Right atrium auricular region (tissue), 2 donors: Measurements from ENCODE around the gene SMYD3. TPM values are rescaled to one million over a fixed set of nuclear protein-coding genes. Genes with fewer than 3 reads are reported as not detected.
"Not testable (repeated sequence)": the region's sequence is repeated elsewhere in the genome, so short reads cannot be mapped to it uniquely, and the experiment has no call there.

Experiments used
- DNase-seq: peaks from one replicate; pipeline ENCODE4 v3.0.0-alpha.2; 2019; ENCODE audit warnings: low spot score
- H3K27ac ChIP-seq, 2 donors: fragments of 200-600 bp; sonication (generic); 1 replicate in 1 of 2; 2 replicates in 1 of 2; pipeline ENCODE4 v1.5.1; 2016 to 2019
- H3K27me3 ChIP-seq, 2 donors: fragments of 200-600 bp; sonication (generic); one replicate each; pipeline versions ENCODE4 v1.5.1 to v1.6.0; 2017 to 2019
- H3K36me3 ChIP-seq: fragments of 200-600 bp; sonication (generic); one replicate; pipeline ENCODE4 v1.5.1; 2016
- H3K4me1 ChIP-seq, 2 donors: fragments of 200-600 bp; sonication (generic); one replicate each; pipeline versions ENCODE4 v1.5.1 to v1.6.0; 2017 to 2019
- H3K4me3 ChIP-seq, 2 donors: fragments of 200-600 bp; sonication (generic); 1 replicate in 1 of 2; 2 replicates in 1 of 2; pipeline ENCODE4 v1.5.1; 2017 to 2019; ENCODE audit warnings: mild to moderate bottlenecking in 1 of 2, moderate library complexity in 1 of 2
- H3K9me3 ChIP-seq, 2 donors: fragments of 200-600 bp; sonication (generic); one replicate each; pipeline ENCODE4 v1.5.1; 2019
- total RNA-seq, 2 donors: library from RNA; depleted of rRNA; stranded (reverse); fragments of >200 nt; gene quantifications; one replicate each; pipeline ENCODE4 v1.1.0, GENCODE V29; 2016
- TF ChIP-seq, protein P1 (sequence below), 2 donors: fragments of 200-600 bp; sonication (generic); IDR thresholded peaks; one replicate each; pipeline ENCODE4 v1.5.1; 2019; ENCODE audit warnings: antibody characterized with exemption in 2 of 2

SMYD3 gene
- total RNA-seq, 2 donors from 2014 or later = 7.9 to 8.5 TPM

DNA sequence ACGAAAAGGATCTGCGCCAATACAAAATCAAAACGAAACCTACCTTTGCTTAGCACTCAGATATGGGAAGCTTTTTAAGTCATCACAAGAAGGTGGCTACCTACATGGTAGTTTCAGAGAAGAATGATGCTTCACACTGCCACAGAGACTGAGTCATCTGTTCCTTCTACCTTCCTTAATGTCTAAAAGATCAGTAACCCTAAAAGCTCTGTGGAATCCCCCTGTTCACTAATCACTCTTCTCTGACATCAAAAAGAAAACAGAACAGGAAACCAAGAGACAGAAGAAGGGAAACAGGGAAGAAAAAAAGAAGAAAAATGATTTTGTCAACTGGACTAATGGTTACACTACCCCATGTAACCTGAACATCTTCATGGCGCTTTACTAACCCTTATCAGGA, 177.2 kb downstream of the SMYD3 start:
- Histone ChIP-seq H3K27ac (no peak overlapping the region), H3K36me3 (no peaks in the 10 kb centered on the region), H3K4me3 (no peak overlapping the region), H3K27me3 (no peaks in the 10 kb centered on the region), H3K4me1 (no peaks in the 10 kb centered on the region), H3K9me3 (peaks cover 0 to 4% of the 10 kb centered on the region in 2 donors)
- no peak for DNase-seq
- TF ChIP-seq, protein P1, sequence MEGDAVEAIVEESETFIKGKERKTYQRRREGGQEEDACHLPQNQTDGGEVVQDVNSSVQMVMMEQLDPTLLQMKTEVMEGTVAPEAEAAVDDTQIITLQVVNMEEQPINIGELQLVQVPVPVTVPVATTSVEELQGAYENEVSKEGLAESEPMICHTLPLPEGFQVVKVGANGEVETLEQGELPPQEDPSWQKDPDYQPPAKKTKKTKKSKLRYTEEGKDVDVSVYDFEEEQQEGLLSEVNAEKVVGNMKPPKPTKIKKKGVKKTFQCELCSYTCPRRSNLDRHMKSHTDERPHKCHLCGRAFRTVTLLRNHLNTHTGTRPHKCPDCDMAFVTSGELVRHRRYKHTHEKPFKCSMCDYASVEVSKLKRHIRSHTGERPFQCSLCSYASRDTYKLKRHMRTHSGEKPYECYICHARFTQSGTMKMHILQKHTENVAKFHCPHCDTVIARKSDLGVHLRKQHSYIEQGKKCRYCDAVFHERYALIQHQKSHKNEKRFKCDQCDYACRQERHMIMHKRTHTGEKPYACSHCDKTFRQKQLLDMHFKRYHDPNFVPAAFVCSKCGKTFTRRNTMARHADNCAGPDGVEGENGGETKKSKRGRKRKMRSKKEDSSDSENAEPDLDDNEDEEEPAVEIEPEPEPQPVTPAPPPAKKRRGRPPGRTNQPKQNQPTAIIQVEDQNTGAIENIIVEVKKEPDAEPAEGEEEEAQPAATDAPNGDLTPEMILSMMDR (IDR thresholded peaks at IDR 0.05) = no peak

DNA sequence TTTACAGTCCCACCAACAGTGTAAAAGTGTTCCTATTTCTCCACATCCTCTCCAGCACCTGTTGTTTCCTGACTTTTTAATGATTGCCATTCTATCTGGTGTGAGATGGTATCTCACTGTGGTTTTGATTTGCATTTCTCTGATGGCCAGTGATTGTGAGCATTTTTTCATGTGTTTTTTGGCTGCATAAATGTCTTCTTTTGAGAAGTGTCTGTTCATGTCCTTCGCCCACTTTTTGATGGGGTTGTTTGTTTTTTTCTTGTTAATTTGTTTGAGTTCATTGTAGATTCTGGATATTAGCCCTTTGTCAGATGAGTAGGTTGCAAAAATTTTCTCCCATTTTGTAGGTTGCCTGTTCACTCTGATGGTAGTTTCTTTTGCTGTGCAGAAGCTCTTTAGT, 177.8 kb downstream of the SMYD3 start:
- H3K36me3 ChIP-seq, DNase-seq, H3K9me3 ChIP-seq, H3K4me1 ChIP-seq, H3K27me3 ChIP-seq, H3K27ac ChIP-seq, H3K4me3 ChIP-seq: not testable (repeated sequence)

DNA sequence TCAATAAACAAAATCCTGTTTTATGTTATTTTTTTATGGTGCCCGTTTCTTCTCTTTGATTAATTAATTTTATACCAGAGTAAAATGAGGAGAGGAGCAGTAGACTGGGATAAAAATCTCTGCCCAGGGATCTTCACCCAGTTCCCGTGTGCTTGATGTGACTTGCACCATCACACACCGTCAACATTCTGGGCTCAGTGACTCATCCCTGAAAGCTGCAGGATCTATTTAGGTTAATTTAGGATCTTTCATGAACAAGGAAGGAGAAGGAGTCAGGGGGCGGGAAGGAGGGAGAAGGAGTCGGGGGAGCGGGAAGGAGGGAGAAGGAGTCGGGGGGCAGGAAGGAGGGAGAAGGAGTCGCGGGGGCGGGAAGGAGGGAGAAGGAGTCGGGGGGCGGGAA, 182.4 kb downstream of the SMYD3 start:
- Histone ChIP-seq H3K27ac (no peak overlapping the region), H3K4me3 (no peak overlapping the region), H3K27me3 (no peaks in the 10 kb centered on the region), H3K4me1 (no peaks in the 10 kb centered on the region), H3K9me3 (peaks cover 0 to 2% of the 10 kb centered on the region in 2 donors), H3K36me3 (no peaks in the 10 kb centered on the region)
- TF ChIP-seq, protein P1 (IDR thresholded peaks at IDR 0.05) = no peak
- DNase-seq = no peak

DNA sequence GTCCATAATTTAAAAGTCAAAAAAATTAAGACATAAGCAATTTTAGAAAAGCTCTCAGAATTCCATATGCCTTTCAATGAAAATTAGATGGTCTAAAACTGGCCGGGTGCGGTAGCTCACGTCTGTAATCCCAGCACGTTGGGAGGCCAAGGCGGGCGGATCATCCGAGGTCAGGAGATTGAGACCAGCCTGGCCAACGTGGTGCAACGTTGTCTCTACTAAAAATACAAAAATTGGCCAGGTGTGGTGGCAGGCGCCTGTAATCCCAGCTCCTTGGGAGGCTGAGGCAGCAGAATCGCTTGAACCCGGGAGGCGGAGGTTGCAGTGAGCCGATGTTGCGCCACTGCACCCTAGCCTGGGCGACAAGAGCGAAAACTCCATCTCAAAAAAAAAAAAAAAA, 183.0 kb downstream of the SMYD3 start:
- H3K27ac ChIP-seq, H3K9me3 ChIP-seq, H3K4me3 ChIP-seq, H3K27me3 ChIP-seq, DNase-seq, H3K36me3 ChIP-seq, H3K4me1 ChIP-seq: not testable (repeated sequence)

DNA sequence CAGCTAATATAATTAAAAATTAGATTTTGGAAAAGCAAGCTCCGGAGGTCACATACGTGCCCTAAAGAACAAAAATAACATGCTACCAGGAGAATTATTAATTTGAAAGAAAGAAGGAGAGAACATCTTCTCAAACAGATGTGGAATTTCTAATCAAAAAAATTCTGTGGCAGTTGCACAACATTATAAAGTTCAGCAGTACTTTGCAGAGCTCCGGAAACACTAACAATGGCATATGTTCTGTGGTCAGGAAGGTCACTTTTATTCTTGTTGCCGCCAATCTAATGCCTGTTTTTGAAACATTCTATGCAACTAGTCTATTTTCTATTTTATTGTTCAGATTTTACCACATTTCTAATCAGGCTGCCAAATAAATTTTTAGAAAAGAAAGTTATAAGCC, 186.8 kb downstream of the SMYD3 start:
- H3K9me3 ChIP-seq = no peaks in the 10 kb centered on the region
- no peaks in the 10 kb centered on the region for H3K27me3 ChIP-seq
- TF ChIP-seq, protein P1 (IDR thresholded peaks at IDR 0.05) = no peak
- no peak overlapping the region for H3K4me3 ChIP-seq
- H3K36me3 ChIP-seq = no peaks in the 10 kb centered on the region
- H3K27ac ChIP-seq = no peak overlapping the region
- H3K4me1 ChIP-seq = no peaks in the 10 kb centered on the region
- no peak for DNase-seq

DNA sequence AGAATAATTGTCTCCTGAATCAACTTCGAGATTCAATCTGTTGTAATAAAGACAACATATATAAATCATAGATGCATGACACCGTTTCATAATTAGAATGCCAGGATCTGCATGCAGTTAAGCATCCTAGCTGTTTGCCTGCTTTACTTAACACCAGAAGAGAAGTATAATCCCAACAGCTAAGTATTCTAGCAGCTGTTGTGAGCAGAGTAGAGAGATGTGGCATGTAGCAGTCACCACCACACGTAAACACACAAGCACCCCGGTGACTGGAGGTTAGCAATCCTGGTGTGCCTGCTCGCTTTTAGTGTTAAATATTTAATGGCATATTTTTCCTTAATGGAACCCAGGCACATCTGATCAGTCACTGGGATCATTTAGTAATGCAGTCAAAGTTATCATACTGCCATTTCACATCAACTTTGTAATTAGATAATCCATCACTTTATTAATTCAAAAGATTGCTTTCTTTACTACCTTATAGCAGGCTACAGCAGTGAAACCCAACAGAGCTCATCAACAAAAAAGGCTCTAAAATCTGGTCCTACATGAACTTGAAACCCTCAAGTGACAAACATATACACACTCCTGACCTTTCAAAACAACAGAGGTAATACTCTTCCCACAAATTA, 187.9 kb downstream of the SMYD3 start:
- no peaks in the 10 kb centered on the region for H3K36me3 ChIP-seq
- no peak overlapping the region for H3K27ac ChIP-seq
- TF ChIP-seq, protein P1 (IDR thresholded peaks at IDR 0.05) = no peak
- H3K4me3 ChIP-seq = no peak overlapping the region
- H3K27me3 ChIP-seq = no peaks in the 10 kb centered on the region
- no peaks in the 10 kb centered on the region for H3K4me1 ChIP-seq
- no peaks in the 10 kb centered on the region for H3K9me3 ChIP-seq
- no peak for DNase-seq

DNA sequence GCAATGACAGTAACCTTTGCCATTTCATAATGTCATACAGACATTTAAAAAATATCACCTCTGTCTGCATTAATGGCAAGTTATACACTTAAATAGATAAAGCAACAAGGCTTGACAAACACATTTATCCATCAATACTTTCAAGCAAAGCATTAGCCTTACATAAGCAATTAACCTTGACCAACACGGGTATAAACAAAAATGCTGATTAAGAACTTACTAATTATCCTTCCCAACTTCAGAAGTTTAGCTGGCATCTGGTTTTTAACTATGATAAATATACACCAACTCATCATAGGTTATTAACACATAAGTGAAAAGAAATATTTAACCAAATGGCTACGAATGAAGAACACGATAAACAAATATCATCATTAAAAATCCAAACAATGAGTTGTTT, 188.5 kb downstream of the SMYD3 start:
- H3K27ac ChIP-seq = no peak overlapping the region
- H3K36me3 ChIP-seq = no peaks in the 10 kb centered on the region
- H3K4me3 ChIP-seq = no peak overlapping the region
- no peaks in the 10 kb centered on the region for H3K9me3 ChIP-seq
- no peak for DNase-seq
- TF ChIP-seq, protein P1 (IDR thresholded peaks at IDR 0.05) = no peak
- no peaks in the 10 kb centered on the region for H3K4me1 ChIP-seq
- no peaks in the 10 kb centered on the region for H3K27me3 ChIP-seq
